K562 (cell line): ENCODE results near the gene ANO1. TPM values are rescaled to one million over a fixed set of nuclear protein-coding genes. Genes with fewer than 3 reads are reported as not detected.

Experiments used
- ATAC-seq: fragments of 200-7000 bp; cut with Tn5 transposase; 3 replicates; pipeline ENCODE4 v1.9.1; 2020; ENCODE audit warnings: moderate library complexity
- BruUV-seq: library from RNA; stranded (reverse); fragments of 400-500 nt; replicated peaks from 2 replicates; lab custom pipeline; 2021; lab: Mats Ljungman, UMichigan
- CTCF ChIA-PET: fragments of 300-600 bp; formaldehyde crosslinking; extraction: SDS; loops from one replicate; lab custom pipeline; 2021; ENCODE audit warnings: low intra/inter-chr PET ratio; lab: Yijun Ruan, JAX
- POLR2A ChIA-PET: fragments of 300-600, 350-650 bp; sonication (Branson Sonifier 250); formaldehyde crosslinking; extraction: SDS; loops from one replicate; lab custom pipeline; 2021; ENCODE audit warnings: antibody characterized with exemption, inconsistent platforms; lab: Yijun Ruan, JAX
- DNase-seq, 4 experiments: peaks; one replicate each; pipeline versions ENCODE4 v3.0.0 to v3.0.0-alpha.2; 2011 to 2018; ENCODE audit warnings: low spot score in 3 of 4, mixed read lengths in 3 of 4; ENCODE audit errors: extremely low read depth in 1 of 4
- FAIRE-seq: peaks from 2 replicates; lab custom pipeline; 2011; peaks lifted over from hg19 to GRCh38; lab: Jason Lieb, UNC
- H2AFZ ChIP-seq: 2 replicates; pipeline ENCODE4 v1.6.0; 2011; ENCODE audit warnings: low read depth, low read length, control low read depth, inconsistent platforms
- H3K27ac ChIP-seq: fragments of 200-600 bp; 3 replicates; pipeline ENCODE4 v1.8.0; 2011; ENCODE audit warnings: low read depth, mild to moderate bottlenecking, control low read depth, inconsistent platforms, low read length, moderate library complexity, mixed read lengths; ENCODE audit errors: extremely low read depth
- H3K27me3 ChIP-seq, 2 experiments: fragments of 300-600 bp in 1 of 2; 2 replicates in 1 of 2; 3 replicates in 1 of 2; pipeline versions ENCODE4 v1.6.0 to v1.8.0; 2011; ENCODE audit warnings: inconsistent platforms in 2 of 2, low read length in 2 of 2, mild to moderate bottlenecking in 1 of 2, mixed read lengths in 1 of 2, moderate library complexity in 1 of 2; ENCODE audit not compliant: control insufficient read depth in 2 of 2, insufficient read depth in 2 of 2
- H3K36me3 ChIP-seq: fragments of 300-600 bp; 3 replicates; pipeline ENCODE4 v1.8.0; 2011; ENCODE audit warnings: mild to moderate bottlenecking, low read length, inconsistent platforms; ENCODE audit not compliant: control insufficient read depth, insufficient read depth
- H3K4me1 ChIP-seq, 2 experiments: fragments of 200-600 bp in 1 of 2; replicated peaks in 1 of 2; 2 replicates in 1 of 2; 3 replicates in 1 of 2; pipeline versions ENCODE4 v1.5.1 to v1.8.0; 2011; ENCODE audit warnings: inconsistent platforms in 2 of 2, low read length in 2 of 2, mild to moderate bottlenecking in 1 of 2, mixed read lengths in 1 of 2, moderate library complexity in 1 of 2; ENCODE audit not compliant: control insufficient read depth in 2 of 2, insufficient read depth in 2 of 2
- H3K4me2 ChIP-seq: 2 replicates; pipeline ENCODE4 v1.6.1; 2011; ENCODE audit warnings: low read length, control low read depth, inconsistent platforms, mixed read lengths; ENCODE audit not compliant: insufficient read depth
- H3K4me3 ChIP-seq: fragments of 200-600 bp; sonication (generic), shearing (Covaris generic); 2 replicates; pipeline ENCODE4 v1.5.1; 2016; ENCODE audit warnings: control low read depth, inconsistent platforms
- H3K79me2 ChIP-seq: fragments of 200-600 bp; 3 replicates; pipeline ENCODE4 v1.8.0; 2011; ENCODE audit warnings: low read length, inconsistent platforms; ENCODE audit not compliant: control insufficient read depth, insufficient read depth
- H3K9ac ChIP-seq, 2 experiments: 2 replicates each; pipeline versions ENCODE4 v1.6.0 to v1.6.1; 2011; ENCODE audit warnings: low read depth in 2 of 2, low read length in 2 of 2, control low read depth in 1 of 2, inconsistent platforms in 1 of 2, mild to moderate bottlenecking in 1 of 2, mixed read lengths in 1 of 2; ENCODE audit not compliant: insufficient read depth in 1 of 2
- H3K9me1 ChIP-seq: one replicate; pipeline ENCODE4 v1.6.0; 2011; ENCODE audit warnings: inconsistent platforms, mild to moderate bottlenecking, low read length, moderate library complexity; ENCODE audit not compliant: control insufficient read depth, insufficient read depth
- H3K9me3 ChIP-seq: replicated peaks from 2 replicates; pipeline ENCODE4 v1.5.1; 2011; ENCODE audit warnings: low read depth, low read length, inconsistent platforms; ENCODE audit not compliant: control insufficient read depth, insufficient read depth
- H4K20me1 ChIP-seq: replicated peaks from 2 replicates; pipeline ENCODE4 v1.6.1; 2011; ENCODE audit warnings: low read length, inconsistent platforms, mixed read lengths; ENCODE audit not compliant: control insufficient read depth, insufficient read depth
- CEBPG ChIP-seq, 3 experiments: fragments of 200-800 bp in 1 of 3; sonication (Bioruptor generic) in 1 of 3; sonication (generic) in 1 of 3; formaldehyde crosslinking in 1 of 3; IDR thresholded peaks in 2 of 3; conservative IDR thresholded peaks in 1 of 3; 2 replicates each; pipeline versions ENCODE4 v1.6.1 to v1.8.0; 2016 to 2022; ENCODE audit warnings: missing compliant biosample characterization in 2 of 3, missing genetic modification characterization in 2 of 3, mild to moderate bottlenecking in 1 of 3, missing genetic modification reagents in 1 of 3
- JUNB ChIP-seq: fragments of 450-650 bp; formaldehyde crosslinking; conservative IDR thresholded peaks from 2 replicates; pipeline ENCODE4 v1.4.0; 2020; ENCODE audit warnings: mild to moderate bottlenecking
- NRF1 ChIP-seq, 2 experiments: fragments of 450-650 bp; IDR thresholded peaks in 1 of 2; conservative IDR thresholded peaks in 1 of 2; 2 replicates each; pipeline ENCODE4 v1.6.1; 2014; ENCODE audit warnings: mild to moderate bottlenecking in 2 of 2
- PHTF2 ChIP-seq: fragments of 250-450 bp; sonication (Bioruptor Pico); IDR thresholded peaks from 2 replicates; pipeline ENCODE4 v1.5.0; 2021; ENCODE audit warnings: mild to moderate bottlenecking
- RBM25 ChIP-seq: fragments of 200-400 bp; formaldehyde crosslinking; IDR thresholded peaks from 2 replicates; pipeline ENCODE4 v1.6.1; 2018; ENCODE audit warnings: low read length, low read depth, moderate library complexity; ENCODE audit not compliant: severe bottlenecking
- SMARCB1 ChIP-seq: IDR thresholded peaks from 2 replicates; pipeline ENCODE4 v1.6.1; 2011; ENCODE audit warnings: improper control_type of control experiment, low read depth; ENCODE audit not compliant: insufficient read length
- SNRNP70 ChIP-seq: fragments of 200-400 bp; formaldehyde crosslinking; optimal IDR thresholded peaks from 2 replicates; pipeline ENCODE3; 2017; ENCODE audit warnings: low read depth, low read length
- THAP12 ChIP-seq: fragments of 250-450 bp; sonication (Bioruptor Pico); IDR thresholded peaks from 2 replicates; pipeline ENCODE4 v1.9.0; 2021; ENCODE audit warnings: mild to moderate bottlenecking, inconsistent platforms
- ZNF507 ChIP-seq: conservative IDR thresholded peaks from 2 replicates; pipeline ENCODE4 v1.6.1; 2017; ENCODE audit warnings: missing genetic modification characterization, missing compliant biosample characterization
- ZNF644 ChIP-seq: fragments of 200-800 bp; sonication (Bioruptor generic); IDR thresholded peaks from 2 replicates; pipeline ENCODE4 v1.6.1; 2016; ENCODE audit warnings: low read depth, missing genetic modification characterization, missing compliant biosample characterization
- ZNF785 ChIP-seq: fragments of 250-450 bp; sonication (Bioruptor Pico); IDR thresholded peaks from 2 replicates; pipeline ENCODE4 v1.4.0; 2020; ENCODE audit warnings: mild to moderate bottlenecking
- WGBS: fragments of 100-300 bp; shearing (Covaris generic); methylation state at CpG from one replicate; pipeline ENCODE4 v1.1.6; 2016; ENCODE audit warnings: low coverage, mixed read lengths; ENCODE audit not compliant: insufficient coverage; ENCODE audit errors: missing lambda C conversion rate; 5-methylcytosine and 5-hydroxymethylcytosine counted together
- in situ Hi-C: fragments of 300-500 bp; cut with MboI; formaldehyde crosslinking; loops from 4 replicates; pipeline ENCODE4 v1.15.0; 2018; ENCODE audit warnings: inconsistent platforms, mixed read lengths
- intact Hi-C: fragments of 100-400 bp; cut with micrococcal nuclease; formaldehyde crosslinking; loops from 2 replicates; pipeline ENCODE4 v1.14.2; 2022
- polyA plus RNA-seq, 8 experiments: library from polyadenylated mRNA; depleted of rRNA in 4 of 8; stranded (reverse) in 5 of 8; unstranded in 3 of 8; fragments of >200 nt; fragmentation: Nextera tagmentation in 2 of 8; fragmentation: Illumina TruSeq in 1 of 8; extraction: Ambion mirVana in 2 of 8; extraction: Trizol in 1 of 8; gene quantifications; 2 replicates each; pipeline versions ENCODE4 v1.2.1 to v1.2.3, GENCODE V29; 2011 to 2014; ENCODE audit warnings: inconsistent platforms in 1 of 8, missing spikeins in 1 of 8
- total RNA-seq, 7 experiments: library from RNA; depleted of rRNA in 6 of 7; stranded (reverse); fragments of >200 nt in 6 of 7; fragmentation: Illumina TruSeq in 2 of 7; extraction: Trizol in 2 of 7; gene quantifications; 2 replicates each; pipeline versions ENCODE4 v1.2.1 to v1.2.3, GENCODE V29; 2011 to 2021; ENCODE audit warnings: low replicate concordance in 1 of 7
- TF ChIP-seq, protein P1 (sequence below), 3 experiments: IDR thresholded peaks in 2 of 3; conservative IDR thresholded peaks in 1 of 3; 2 replicates each; pipeline ENCODE4 v1.5.1; 2011 to 2012; ENCODE audit warnings: low read length in 3 of 3, mild to moderate bottlenecking in 3 of 3, control low read depth in 2 of 3, improper control_type of control experiment in 1 of 3, inconsistent platforms in 1 of 3, low read depth in 1 of 3, mixed read lengths in 1 of 3, moderate library complexity in 1 of 3; ENCODE audit not compliant: insufficient read depth in 2 of 3

ANO1 gene
- total and polyA plus RNA-seq, 9 of the 15 experiments (the other 6 are each of a cell fraction or from before 2014, with no cell fraction given), result not detected

GRCh38 chr11:70055444-70055843 lies 22.7 kb upstream of the ANO1 start:
- ChIA-PET CTCF (interaction anchor here (0.6 kb wide), 1 partner anchor 47 kb away, joined by 4 read pairs; no protein-coding TSS in a partner anchor), POLR2A (interaction anchor here (2.0 kb wide), 1 partner anchor 10 kb away, joined by 5 read pairs; no protein-coding TSS in a partner anchor)
- ATAC-seq (no peak), FAIRE-seq (no peak), DNase-seq (no peak)
- 4% methylated on average over 3 of the region's 3 CpGs for WGBS
- TF ChIP-seq RBM25 (peak; percentile 16), ZNF507 (tag) (peak; percentile 98), CEBPG (CRISPR knock-in tag; IDR thresholded peaks at IDR 0.05) (no peak), CEBPG (tag; conservative IDR thresholded peaks at IDR 0.05 in 1 of 2, IDR thresholded peaks at IDR 0.05 in 1 of 2) (no peak)
- Histone ChIP-seq H3K27ac (no peak overlapping the region), H3K79me2 (no peaks in the 10 kb centered on the region), H3K36me3 (no peaks in the 10 kb centered on the region), H3K9me3 (no peaks in the 10 kb centered on the region), H3K4me3 (no peak overlapping the region), H3K27me3 (peaks cover 4 to 16% of the 10 kb centered on the region in 2 experiments; a peak in 3 of 5 replicates), H2AFZ (no peak overlapping the region), H3K9ac (no peak overlapping the region), H3K4me1 (no peaks in the 10 kb centered on the region), H3K9me1 (no peaks in the 10 kb centered on the region), H4K20me1 (no peaks in the 10 kb centered on the region), H3K4me2 (no peak overlapping the region)
- in situ Hi-C loops, result no loop called here
- intact Hi-C loops, result no loop called here
- no TSS peak for BruUV-seq

DNA sequence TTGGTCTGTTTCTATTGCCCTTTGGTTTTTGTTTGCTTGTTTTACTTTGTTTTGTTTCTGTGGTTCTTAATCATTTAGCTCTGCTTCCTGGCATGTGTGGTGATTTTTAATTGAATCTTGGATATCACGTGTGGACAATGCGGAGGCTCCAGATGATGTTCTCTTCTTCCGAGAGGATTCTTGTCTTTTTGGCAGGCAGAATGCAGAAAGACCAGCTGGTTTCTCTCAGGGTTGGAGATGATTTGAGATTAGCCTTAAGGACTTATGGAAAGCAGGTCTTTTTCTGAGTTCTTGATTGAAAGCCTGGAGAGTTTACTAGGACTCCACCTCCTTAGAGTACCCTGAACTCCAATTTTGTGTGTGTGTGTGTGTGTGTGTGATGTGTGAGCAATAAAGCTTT lies 21.0 kb upstream of the ANO1 start:
- peaks cover 9 to 23% of the 10 kb centered on the region in 2 experiments; a peak in 4 of 5 replicates for H3K27me3 ChIP-seq
- BruUV-seq, result no TSS peak
- no peak overlapping the region for H3K27ac ChIP-seq
- ChIA-PET CTCF (no interaction called here), POLR2A (interaction anchor here (0.6 kb wide), 1 partner anchor 48 kb away, joined by 3 read pairs; no protein-coding TSS in a partner anchor)
- in situ Hi-C loops (no loop called here), intact Hi-C loops (no loop called here)
- no peaks in the 10 kb centered on the region for H3K79me2 ChIP-seq
- no peak for FAIRE-seq
- H3K4me1 ChIP-seq, result no peaks in the 10 kb centered on the region
- no peak for ATAC-seq
- no peaks in the 10 kb centered on the region for H4K20me1 ChIP-seq
- no peak for DNase-seq
- H3K9me1 ChIP-seq, result no peaks in the 10 kb centered on the region
- H3K9me3 ChIP-seq, result no peaks in the 10 kb centered on the region
- 3% methylated on average over 3 of the region's 3 CpGs for WGBS
- H3K9ac ChIP-seq, result no peak overlapping the region
- H3K4me2 ChIP-seq, result no peak overlapping the region
- no peaks in the 10 kb centered on the region for H3K36me3 ChIP-seq
- H3K4me3 ChIP-seq, result no peak overlapping the region
- no peak overlapping the region for H2AFZ ChIP-seq
- no peak for TF ChIP-seq PHTF2 (CRISPR knock-in tag)
- TF ChIP-seq THAP12 (CRISPR knock-in tag), result no peak
- TF ChIP-seq, protein P1, sequence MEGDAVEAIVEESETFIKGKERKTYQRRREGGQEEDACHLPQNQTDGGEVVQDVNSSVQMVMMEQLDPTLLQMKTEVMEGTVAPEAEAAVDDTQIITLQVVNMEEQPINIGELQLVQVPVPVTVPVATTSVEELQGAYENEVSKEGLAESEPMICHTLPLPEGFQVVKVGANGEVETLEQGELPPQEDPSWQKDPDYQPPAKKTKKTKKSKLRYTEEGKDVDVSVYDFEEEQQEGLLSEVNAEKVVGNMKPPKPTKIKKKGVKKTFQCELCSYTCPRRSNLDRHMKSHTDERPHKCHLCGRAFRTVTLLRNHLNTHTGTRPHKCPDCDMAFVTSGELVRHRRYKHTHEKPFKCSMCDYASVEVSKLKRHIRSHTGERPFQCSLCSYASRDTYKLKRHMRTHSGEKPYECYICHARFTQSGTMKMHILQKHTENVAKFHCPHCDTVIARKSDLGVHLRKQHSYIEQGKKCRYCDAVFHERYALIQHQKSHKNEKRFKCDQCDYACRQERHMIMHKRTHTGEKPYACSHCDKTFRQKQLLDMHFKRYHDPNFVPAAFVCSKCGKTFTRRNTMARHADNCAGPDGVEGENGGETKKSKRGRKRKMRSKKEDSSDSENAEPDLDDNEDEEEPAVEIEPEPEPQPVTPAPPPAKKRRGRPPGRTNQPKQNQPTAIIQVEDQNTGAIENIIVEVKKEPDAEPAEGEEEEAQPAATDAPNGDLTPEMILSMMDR (IDR thresholded peaks at IDR 0.05 in 2 of 3, conservative IDR thresholded peaks at IDR 0.05 in 1 of 3; ENCODE audit: insufficient read depth in 2 of 3, low read depth in 1 of 3, low read length in 3 of 3), result no peak
- no peak for TF ChIP-seq ZNF644 (tag)
- TF ChIP-seq JUNB (CRISPR knock-in tag), result no peak
- TF ChIP-seq NRF1 (conservative IDR thresholded peaks at IDR 0.05 in 1 of 2, IDR thresholded peaks at IDR 0.05 in 1 of 2), result no peak
- no peak for TF ChIP-seq SNRNP70
- TF ChIP-seq ZNF785 (CRISPR knock-in tag), result no peak
- no peak for TF ChIP-seq SMARCB1
